ENCODE measurements around the gene CXXC4.

Gene CXXC4

DNA sequence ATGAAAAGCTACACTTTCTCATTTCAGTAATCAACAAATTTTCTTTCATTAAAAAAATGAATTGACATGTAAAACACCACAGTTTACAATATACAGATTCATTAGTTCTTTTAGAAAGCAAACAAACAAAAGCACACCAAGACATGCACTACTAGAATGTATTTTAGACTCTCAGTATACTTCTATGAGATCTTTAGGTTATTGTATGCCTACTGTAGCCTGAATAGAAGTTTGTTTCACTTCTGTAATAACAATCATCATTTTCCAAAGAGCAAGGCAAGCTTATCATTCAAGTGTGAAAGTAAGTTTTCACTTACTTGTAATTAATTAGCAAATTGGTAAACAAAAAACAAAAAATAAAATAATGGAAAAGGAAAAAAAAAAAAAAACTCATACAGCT lies 24.9 kb downstream of the CXXC4 start:
- TF ChIP-seq, protein P1, sequence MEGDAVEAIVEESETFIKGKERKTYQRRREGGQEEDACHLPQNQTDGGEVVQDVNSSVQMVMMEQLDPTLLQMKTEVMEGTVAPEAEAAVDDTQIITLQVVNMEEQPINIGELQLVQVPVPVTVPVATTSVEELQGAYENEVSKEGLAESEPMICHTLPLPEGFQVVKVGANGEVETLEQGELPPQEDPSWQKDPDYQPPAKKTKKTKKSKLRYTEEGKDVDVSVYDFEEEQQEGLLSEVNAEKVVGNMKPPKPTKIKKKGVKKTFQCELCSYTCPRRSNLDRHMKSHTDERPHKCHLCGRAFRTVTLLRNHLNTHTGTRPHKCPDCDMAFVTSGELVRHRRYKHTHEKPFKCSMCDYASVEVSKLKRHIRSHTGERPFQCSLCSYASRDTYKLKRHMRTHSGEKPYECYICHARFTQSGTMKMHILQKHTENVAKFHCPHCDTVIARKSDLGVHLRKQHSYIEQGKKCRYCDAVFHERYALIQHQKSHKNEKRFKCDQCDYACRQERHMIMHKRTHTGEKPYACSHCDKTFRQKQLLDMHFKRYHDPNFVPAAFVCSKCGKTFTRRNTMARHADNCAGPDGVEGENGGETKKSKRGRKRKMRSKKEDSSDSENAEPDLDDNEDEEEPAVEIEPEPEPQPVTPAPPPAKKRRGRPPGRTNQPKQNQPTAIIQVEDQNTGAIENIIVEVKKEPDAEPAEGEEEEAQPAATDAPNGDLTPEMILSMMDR (IDR thresholded peaks at IDR 0.05; ENCODE audit: borderline replicate concordance, insufficient read depth, low read depth, low read length) = no peak
- H3K4me3 ChIP-seq (ENCODE audit: low read depth, low read length) = no peak overlapping the region

DNA sequence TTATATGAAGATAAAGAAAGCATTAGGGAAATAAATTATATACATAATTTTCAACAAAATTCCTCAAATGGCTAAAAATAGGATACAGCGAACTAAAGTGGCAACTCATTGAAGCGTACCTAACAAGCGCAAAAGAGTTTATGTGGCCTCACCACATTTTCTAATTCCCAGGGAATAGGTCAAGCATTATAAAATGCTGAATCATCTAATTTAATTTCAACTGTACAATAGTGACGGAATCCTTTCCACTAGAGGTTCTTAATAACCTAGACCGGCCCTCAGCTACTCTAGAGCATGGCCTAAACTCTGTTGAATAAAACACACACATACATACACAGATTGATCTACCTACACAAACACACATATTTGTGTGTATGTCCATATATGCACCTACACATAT lies 29.1 kb downstream of the CXXC4 start:
- no peak overlapping the region for H3K4me3 ChIP-seq (ENCODE audit: low read depth, low read length)
- TF ChIP-seq, protein P1 (IDR thresholded peaks at IDR 0.05; ENCODE audit: borderline replicate concordance, insufficient read depth, low read depth, low read length) = no peak

DNA sequence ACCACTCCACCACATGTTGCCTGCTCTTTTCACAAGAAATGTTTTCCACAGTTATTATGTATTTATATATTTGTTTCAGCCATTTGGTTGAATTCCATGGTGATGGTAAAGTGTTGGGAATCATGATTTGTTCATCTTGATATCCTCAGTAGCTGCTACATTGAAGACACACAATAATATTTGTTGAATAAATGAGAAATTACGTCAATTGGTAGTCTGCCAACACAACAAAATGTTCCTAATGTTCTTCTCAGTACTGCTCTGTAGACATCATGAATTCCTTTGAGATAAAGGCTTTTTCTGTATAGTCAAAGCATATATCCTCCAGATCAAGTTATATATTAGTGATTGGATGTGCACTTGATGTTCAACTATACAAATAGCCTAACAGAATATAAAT lies 29.5 kb downstream of the CXXC4 start:
- TF ChIP-seq, protein P1 (IDR thresholded peaks at IDR 0.05; ENCODE audit: borderline replicate concordance, insufficient read depth, low read depth, low read length) = no peak
- no peak overlapping the region for H3K4me3 ChIP-seq (ENCODE audit: low read depth, low read length)

DNA sequence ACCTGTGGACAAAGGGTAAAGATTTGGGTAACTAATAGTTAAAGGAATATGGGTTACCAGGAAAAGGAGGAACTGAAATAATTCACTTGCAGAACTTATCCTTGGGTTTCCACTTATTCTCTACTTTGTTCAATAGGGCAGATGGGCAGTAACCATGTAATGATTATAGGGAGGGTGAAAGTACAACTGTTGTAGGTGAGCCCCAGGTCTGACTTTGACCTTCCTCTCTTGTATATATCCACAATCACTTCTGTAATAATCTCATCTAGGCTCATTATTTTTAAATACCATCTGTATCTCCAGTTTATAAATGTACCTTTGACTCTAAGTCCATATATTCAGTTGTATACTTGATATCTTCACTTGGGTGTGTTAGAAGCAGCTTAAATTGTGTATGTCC lies 32.1 kb downstream of the CXXC4 start:
- TF ChIP-seq, protein P1 (IDR thresholded peaks at IDR 0.05; ENCODE audit: borderline replicate concordance, insufficient read depth, low read depth, low read length) = no peak
- H3K4me3 ChIP-seq (ENCODE audit: low read depth, low read length) = no peak overlapping the region

DNA sequence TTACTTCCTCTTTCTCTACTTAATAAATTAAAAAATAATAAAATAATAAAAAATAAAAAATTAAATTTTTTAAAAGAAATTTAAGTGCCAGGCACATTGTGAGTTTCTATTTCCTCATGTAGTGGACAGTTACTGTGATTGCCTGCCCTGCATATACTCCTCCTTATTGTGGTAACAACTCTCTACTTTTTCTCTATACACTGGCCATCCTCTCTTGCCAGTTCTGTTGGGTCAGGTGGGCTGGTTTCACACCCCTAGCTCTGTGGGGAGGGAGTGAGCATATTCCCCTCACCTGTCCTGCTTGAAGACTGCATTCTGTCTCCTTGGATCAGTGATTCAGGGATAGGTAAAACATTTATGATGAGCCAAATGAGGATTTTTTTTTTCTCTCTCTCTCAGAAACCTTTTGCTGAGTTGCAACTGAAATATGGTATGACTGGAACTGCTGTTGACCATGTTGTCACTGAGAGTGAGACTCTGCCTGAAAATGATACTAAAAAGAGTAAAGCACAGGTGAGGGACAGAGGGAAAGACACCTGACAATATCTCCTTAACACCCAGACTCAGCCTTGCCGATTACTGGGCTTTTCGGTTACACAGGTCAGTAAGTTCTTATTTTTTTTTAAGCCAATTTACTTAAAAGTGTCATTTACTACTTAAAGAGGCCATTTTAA lies 37.2 kb downstream of the CXXC4 start:
- no peak overlapping the region for H3K4me3 ChIP-seq (ENCODE audit: low read depth, low read length)
- TF ChIP-seq, protein P1 (IDR thresholded peaks at IDR 0.05; ENCODE audit: borderline replicate concordance, insufficient read depth, low read depth, low read length) = no peak

DNA sequence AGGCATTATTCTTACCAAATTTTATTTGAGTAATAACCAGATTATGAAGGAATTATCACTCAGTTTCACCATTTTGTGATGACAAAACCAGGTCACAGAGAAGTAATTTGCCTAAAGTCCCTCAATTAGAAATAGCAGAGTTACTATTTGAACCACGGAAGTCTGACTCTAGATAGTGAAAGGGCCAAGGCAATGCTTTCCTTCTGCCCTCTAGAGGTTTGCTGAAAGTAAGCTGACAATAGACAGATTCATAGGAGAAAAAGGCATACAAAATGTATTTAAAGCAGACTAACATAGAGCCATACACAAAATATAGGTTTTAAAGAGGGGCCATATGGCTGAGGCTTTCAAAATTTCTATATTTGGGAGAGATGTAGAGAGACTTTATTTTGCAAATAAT lies 43.1 kb downstream of the CXXC4 start:
- H3K4me3 ChIP-seq (ENCODE audit: low read depth, low read length) = no peak overlapping the region

DNA sequence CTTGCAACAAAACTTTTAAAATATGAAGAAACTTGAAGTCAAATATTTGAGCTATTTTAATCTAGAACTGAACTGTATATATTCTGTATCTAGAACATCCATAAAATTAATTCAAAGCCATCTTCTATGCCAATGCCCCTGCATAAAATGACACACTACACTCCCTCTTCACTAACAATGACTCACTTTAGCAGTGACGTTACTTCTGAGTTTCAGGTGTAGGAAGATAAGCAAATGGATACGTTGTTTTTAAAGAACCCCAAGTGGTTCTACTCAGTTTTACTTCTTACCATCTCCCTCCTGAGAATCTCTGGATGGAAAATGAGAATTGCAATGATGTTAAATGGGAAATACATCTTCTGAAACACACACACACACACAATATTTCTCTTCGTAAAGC lies 45.2 kb downstream of the CXXC4 start:
- no peak overlapping the region for H3K4me3 ChIP-seq (ENCODE audit: low read depth, low read length)

More for the DNA sequence above, 43.1 kb downstream of the CXXC4 start:
- TF ChIP-seq, protein P1 (IDR thresholded peaks at IDR 0.05; ENCODE audit: borderline replicate concordance, insufficient read depth, low read depth, low read length) = peak; percentile 25; the same call in 1 of the 2 replicates

More for the DNA sequence above, 45.2 kb downstream of the CXXC4 start:
- TF ChIP-seq, protein P1 (IDR thresholded peaks at IDR 0.05; ENCODE audit: borderline replicate concordance, insufficient read depth, low read depth, low read length) = no peak
